22Rv1 (cell line): ENCODE data around the gene POU4F3.

Experiments
- CTCF ChIP-seq: fragments of 450-650 bp; IDR thresholded peaks from 2 replicates; pipeline ENCODE4 v1.5.1; 2017; ENCODE audit warnings: mild to moderate bottlenecking
- ZFX ChIP-seq: fragments of 450-650 bp; IDR thresholded peaks from 2 replicates; pipeline ENCODE4 v1.6.1; 2017; ENCODE audit warnings: antibody characterized with exemption, borderline replicate concordance

- TF ChIP-seq CTCF (no peak), ZFX (no peak)
Observed at GRCh38 chr5:146366904-146367303, 28.3 kb downstream of the POU4F3 start.
